GM18861 (cell line): ENCODE results near the gene WDFY4.

Experiments used
- ATAC-seq: cut with Tn5 transposase; IDR thresholded peaks from one replicate; pipeline ENCODE4 v1.9.1; 2021; ENCODE audit not compliant: unreplicated experiment

WDFY4 gene

GRCh38 chr10:48656241-48656913 lies 28.3 kb upstream of the WDFY4 start:
- peak; percentile 62 for ATAC-seq

- no peak for ATAC-seq
Observed at GRCh38 chr10:48656914-48657305, 27.8 kb upstream of the WDFY4 start.

- no peak for ATAC-seq
Observed at GRCh38 chr10:48657416-48657815, 27.3 kb upstream of the WDFY4 start.

GRCh38 chr10:48658243-48658974 lies 26.3 kb upstream of the WDFY4 start:
- no peak for ATAC-seq

- no peak for ATAC-seq
Observed at GRCh38 chr10:48658975-48659269, 25.8 kb upstream of the WDFY4 start.

GRCh38 chr10:48659790-48660189 lies 24.9 kb upstream of the WDFY4 start:
- no peak for ATAC-seq

GRCh38 chr10:48661441-48661840 lies 23.2 kb upstream of the WDFY4 start:
- ATAC-seq, result no peak

GRCh38 chr10:48667960-48668590 lies 16.6 kb upstream of the WDFY4 start:
- ATAC-seq, result peak; percentile 34

- peak; percentile 55 for ATAC-seq
Observed at GRCh38 chr10:48670978-48671913, 13.4 kb upstream of the WDFY4 start.

GRCh38 chr10:48671914-48672595 lies 12.6 kb upstream of the WDFY4 start:
- peak; percentile 24 for ATAC-seq

- no peak for ATAC-seq
Observed at GRCh38 chr10:48672596-48673265, 11.9 kb upstream of the WDFY4 start.

- ATAC-seq, result no peak
Observed at GRCh38 chr10:48677625-48678024, 7.0 kb upstream of the WDFY4 start.

GRCh38 chr10:48678041-48678440 lies 6.6 kb upstream of the WDFY4 start:
- ATAC-seq, result peak; percentile 37

GRCh38 chr10:48681740-48682139 lies 2.9 kb upstream of the WDFY4 start:
- ATAC-seq, result no peak

- ATAC-seq, result no peak
Observed at GRCh38 chr10:48682265-48682664, 2.4 kb upstream of the WDFY4 start.

GRCh38 chr10:48683424-48683823 lies 1.2 kb upstream of the WDFY4 start:
- no peak for ATAC-seq

GRCh38 chr10:48683868-48684267 lies 805 bp upstream of the WDFY4 start:
- peak; percentile 27 for ATAC-seq

GRCh38 chr10:48684463-48684791 lies 246 bp upstream of the WDFY4 start:
- no peak for ATAC-seq

- no peak for ATAC-seq
Observed at GRCh38 chr10:48685731-48686130, 1.1 kb downstream of the WDFY4 start.
